ENCODE data around the gene SEZ6L2. TPM values are rescaled to one million over a fixed set of nuclear protein-coding genes. Genes with fewer than 3 reads are reported as not detected.

Gene SEZ6L2
- total RNA-seq, 6 experiments from 2014 or later: 0.15 to 0.56 (median 0.32) TPM

- ATAC-seq (peak in 1 of 4 donors; percentile 7), DNase-seq (no peak)
- 53% methylated on average over 7 of the region's 7 CpGs for WGBS (ENCODE audit: insufficient coverage, low coverage, low lambda C conversion rate, missing lambda C conversion rate)
- Histone ChIP-seq H3K4me1 (peaks cover 0 to 43% (median 20%) of the 10 kb centered on the region in 4 donors), H3K36me3 (no peaks in the 10 kb centered on the region), H3K9me3 (no peaks in the 10 kb centered on the region), H3K4me3 (no peak overlapping the region), H3K27me3 (no peaks in the 10 kb centered on the region), H3K27ac (no peak overlapping the region)
- TF ChIP-seq POLR2A (IDR thresholded peaks at IDR 0.05): no peak
- no peak for TF ChIP-seq CTCF (IDR thresholded peaks at IDR 0.05)
- intact Hi-C loops (cut with DNase I): no loop called here
These were observed 74.7 kb downstream of the SEZ6L2 start for GRCh38 chr16:29824589-29825144.

- TF ChIP-seq POLR2A (IDR thresholded peaks at IDR 0.05) (no peak), CTCF (IDR thresholded peaks at IDR 0.05) (no peak)
- intact Hi-C loops (cut with DNase I): no loop called here
- ATAC-seq (peak in 1 of 4 donors; percentile 2), DNase-seq (no peak)
- Histone ChIP-seq H3K4me1 (peaks cover 0 to 50% (median 25%) of the 10 kb centered on the region in 4 donors), H3K9me3 (no peaks in the 10 kb centered on the region), H3K27me3 (no peaks in the 10 kb centered on the region), H3K4me3 (peak overlapping the region; percentile 65 to 79 (median 79)), H3K27ac (peak overlapping the region; percentile 68 to 89 (median 74)), H3K36me3 (no peaks in the 10 kb centered on the region)
- WGBS (ENCODE audit: insufficient coverage, low coverage, low lambda C conversion rate, missing lambda C conversion rate): 26% methylated on average over 7 of the region's 7 CpGs
These were observed 77.7 kb downstream of the SEZ6L2 start for GRCh38 chr16:29821643-29822115.

Other genes starting within 250 kb of the SEZ6L2 start
- 1 to 10 TPM in 4 of 6 experiments, under 1 TPM in 2; 0.60 to 3.3 (median 1.4) TPM for gene SPN, start 236.3 kb downstream of the SEZ6L2 start, total RNA-seq
- 100 to 1,000 TPM in 5 of 6 experiments, 10 to 100 TPM in 1; 95.2 to 154 (median 128) TPM for gene QPRT, start 220.4 kb downstream of the SEZ6L2 start, total RNA-seq
- 1 to 10 TPM in 1 of 6 experiments, under 1 TPM in 5; 0.40 to 1.2 (median 0.66) TPM for gene C16orf54, start 153.6 kb downstream of the SEZ6L2 start, total RNA-seq
- 1 to 10 TPM in 4 of 6 experiments, under 1 TPM in 2; 0.06 to 3.1 (median 1.1) TPM for gene ZG16, start 121.3 kb downstream of the SEZ6L2 start, total RNA-seq
- 10 to 100 TPM in 5 of 6 experiments, 1 to 10 TPM in 1; 9.8 to 27.1 (median 24.7) TPM for gene KIF22, start 108.8 kb downstream of the SEZ6L2 start, total RNA-seq
- gene MAZ, start 93.0 kb downstream of the SEZ6L2 start, total RNA-seq: 100 to 1,000 TPM in 1 of 6 experiments, 10 to 100 TPM in 5; 42.9 to 106 (median 60.7) TPM
- gene PRRT2, start 87.4 kb downstream of the SEZ6L2 start, total RNA-seq: under 1 TPM in 4 of 6 experiments, not detected in 2; 0.15 to 0.98 (median 0.51) TPM
- 10 to 100 TPM in 5 of 6 experiments, 1 to 10 TPM in 1; 8.5 to 26.1 (median 11.5) TPM for gene PAGR1, start 83.4 kb downstream of the SEZ6L2 start, total RNA-seq
- gene MVP, start 79.1 kb downstream of the SEZ6L2 start, total RNA-seq: 100 to 1,000 TPM in 2 of 6 experiments, 10 to 100 TPM in 4; 37.4 to 112 (median 77.8) TPM
- gene CDIPT, start 36.3 kb downstream of the SEZ6L2 start, total RNA-seq: 10 to 100 TPM; 35.1 to 96.6 (median 58.2) TPM
- gene ASPHD1, start 938 bp upstream of the SEZ6L2 start, total RNA-seq: under 1 TPM in 2 of 6 experiments, not detected in 4; 0.38 to 0.50 TPM
- 10 to 100 TPM in 1 of 6 experiments, 1 to 10 TPM in 5; 5.4 to 13.5 (median 7.2) TPM for gene KCTD13, start 26.7 kb upstream of the SEZ6L2 start, total RNA-seq
- 10 to 100 TPM; 49.9 to 75.9 (median 57.1) TPM for gene TMEM219, start 62.5 kb upstream of the SEZ6L2 start, total RNA-seq
- gene TAOK2, start 74.3 kb upstream of the SEZ6L2 start, total RNA-seq: 10 to 100 TPM; 15.8 to 19.6 (median 17.2) TPM
- 10 to 100 TPM in 2 of 6 experiments, 1 to 10 TPM in 4; 5.2 to 12.9 (median 9.0) TPM for gene HIRIP3, start 96.1 kb upstream of the SEZ6L2 start, total RNA-seq
- 10 to 100 TPM; 22.3 to 45.8 (median 33.2) TPM for gene INO80E, start 96.7 kb upstream of the SEZ6L2 start, total RNA-seq
- gene DOC2A, start 111.5 kb upstream of the SEZ6L2 start, total RNA-seq: under 1 TPM in 3 of 6 experiments, not detected in 3; 0.16 to 0.66 (median 0.33) TPM
- gene C16orf92, start 123.6 kb upstream of the SEZ6L2 start, total RNA-seq: not detected
- gene TLCD3B, start 131.7 kb upstream of the SEZ6L2 start, total RNA-seq: not detected
- gene ALDOA, start 166.2 kb upstream of the SEZ6L2 start, total RNA-seq: 100 to 1,000 TPM; 113 to 580 (median 345) TPM
- 10 to 100 TPM; 43.1 to 59.7 (median 47.0) TPM for gene PPP4C, start 176.4 kb upstream of the SEZ6L2 start, total RNA-seq
- gene TBX6, start 192.4 kb upstream of the SEZ6L2 start, total RNA-seq: under 1 TPM; 0.37 to 0.68 (median 0.42) TPM
- gene YPEL3, start 196.7 kb upstream of the SEZ6L2 start, total RNA-seq: 10 to 100 TPM; 13.5 to 46.5 (median 21.9) TPM
- gene GDPD3, start 214.0 kb upstream of the SEZ6L2 start, total RNA-seq: 1 to 10 TPM in 4 of 6 experiments, under 1 TPM in 1, not detected in 1; 0.19 to 2.3 (median 2.3) TPM
- 10 to 100 TPM in 5 of 6 experiments, 1 to 10 TPM in 1; 7.4 to 24.1 (median 16.0) TPM for gene MAPK3, start 223.7 kb upstream of the SEZ6L2 start, total RNA-seq

Measured in right lobe of liver (tissue), 6 donors.